ENCODE measurements around the gene PCK1. TPM values are rescaled to one million over a fixed set of nuclear protein-coding genes. Genes with fewer than 3 reads are reported as not detected.

Gene PCK1
- total and polyA plus RNA-seq, 2 experiments from 2014 or later = not detected

GRCh38 chr20:57529810-57530209 lies 31.1 kb upstream of the PCK1 start:
- Mint-ChIP-seq H3K4me3 (no peak overlapping the region), H3K27me3 (ENCODE audit: insufficient read depth, low read depth, poor library complexity) (peaks cover 2% of the 10 kb centered on the region), H3K9me3 (peaks cover 19% of the 10 kb centered on the region), H3K4me1 (no peaks in the 10 kb centered on the region), H3K36me3 (ENCODE audit: low read depth) (no peaks in the 10 kb centered on the region; the same call in 2 of the 3 replicates), H3K27ac (no peak overlapping the region)
- Histone ChIP-seq H4K20me1 (replicated peaks; ENCODE audit: insufficient read depth) (no peaks in the 10 kb centered on the region), H3K4me3 (no peak overlapping the region), H3K27me3 (ENCODE audit: insufficient read depth) (no peaks in the 10 kb centered on the region), H3K4me1 (ENCODE audit: insufficient read depth) (no peaks in the 10 kb centered on the region), H3K27ac (ENCODE audit: low read depth) (no peak overlapping the region), H3F3A (replicated peaks; ENCODE audit: low read depth) (no peaks in the 10 kb centered on the region), H3K9me2 (ENCODE audit: insufficient read depth) (no peaks in the 10 kb centered on the region), H3K79me2 (replicated peaks; ENCODE audit: insufficient read depth) (no peaks in the 10 kb centered on the region), H2AFZ (no peak overlapping the region), H3K4me2 (no peak overlapping the region), H3K36me3 (ENCODE audit: insufficient read depth) (no peaks in the 10 kb centered on the region)
- no peak for DNase-seq (ENCODE audit: low spot score)
- TF ChIP-seq CREB1 (CRISPR knock-in tag; IDR thresholded peaks at IDR 0.05; ENCODE audit: low read depth) (no peak), ETS1 (IDR thresholded peaks at IDR 0.05) (no peak), EZH2phosphoT487 (IDR thresholded peaks at IDR 0.05; ENCODE audit: unreplicated experiment) (no peak), POLR2AphosphoS5 (IDR thresholded peaks at IDR 0.05; ENCODE audit: low read depth) (no peak), CTCF (conservative IDR thresholded peaks at IDR 0.05; ENCODE audit: low read depth in 2 of 2) (no peak), NANOG (IDR thresholded peaks at IDR 0.05; ENCODE audit: borderline replicate concordance) (no peak), ZNF462 (CRISPR knock-in tag; IDR thresholded peaks at IDR 0.05) (no peak), STAT1 (IDR thresholded peaks at IDR 0.05; ENCODE audit: unreplicated experiment) (no peak), ZNF331 (CRISPR knock-in tag; IDR thresholded peaks at IDR 0.05; ENCODE audit: low read depth) (no peak)
- no peak for ATAC-seq
